Immature natural killer cell (primary cell): ENCODE results near the gene NUP35. TPM values are rescaled to one million over a fixed set of nuclear protein-coding genes. Genes with fewer than 3 reads are reported as not detected.
"Not testable (repeated sequence)": the region's sequence is repeated elsewhere in the genome, so short reads cannot be mapped to it uniquely, and the experiment has no call there.

Experiments
- DNase-seq, 3 donors: peaks; one replicate each; pipeline ENCODE4 v3.0.0; 2022; ENCODE audit warnings: mixed read lengths in 1 of 3
- H3K27ac Mint-ChIP-seq, 6 donors: one replicate each; pipeline ENCODE4 v1.8.0; 2020; ENCODE audit warnings: mixed read lengths in 6 of 6, mild to moderate bottlenecking in 5 of 6, inconsistent platforms in 4 of 6, moderate library complexity in 3 of 6
- H3K27me3 Mint-ChIP-seq, 3 donors: one replicate each; pipeline ENCODE4 v1.8.0; 2020 to 2021; ENCODE audit warnings: low read depth in 3 of 3, mild to moderate bottlenecking in 3 of 3, mixed read lengths in 3 of 3, moderate library complexity in 3 of 3, inconsistent platforms in 1 of 3
- H3K36me3 Mint-ChIP-seq, 3 donors: one replicate each; pipeline ENCODE4 v1.8.0; 2020; ENCODE audit warnings: mixed read lengths in 3 of 3, inconsistent platforms in 2 of 3, mild to moderate bottlenecking in 2 of 3
- H3K4me1 Mint-ChIP-seq, 2 donors: one replicate each; pipeline ENCODE4 v1.8.0; 2020; ENCODE audit warnings: inconsistent platforms in 2 of 2, mild to moderate bottlenecking in 2 of 2, mixed read lengths in 2 of 2, moderate library complexity in 1 of 2
- H3K4me3 Mint-ChIP-seq, 5 donors: one replicate each; pipeline ENCODE4 v1.8.0; 2020; ENCODE audit warnings: mild to moderate bottlenecking in 5 of 5, mixed read lengths in 5 of 5, inconsistent platforms in 3 of 5, moderate library complexity in 3 of 5
- H3K9me3 Mint-ChIP-seq, 6 donors: one replicate each; pipeline ENCODE4 v1.8.0; 2020; ENCODE audit warnings: mild to moderate bottlenecking in 6 of 6, mixed read lengths in 6 of 6, inconsistent platforms in 4 of 6, moderate library complexity in 3 of 6
- polyA plus RNA-seq, 3 donors: library from polyadenylated mRNA; unstranded; fragments of 300-500 nt; fragmentation: Illumina TruSeq; gene quantifications; one replicate each; pipeline ENCODE4 v1.2.3, GENCODE V29; 2021

The NUP35 gene
- polyA plus RNA-seq, 3 donors from 2014 or later: 2.4 to 6.1 (median 5.0) TPM

DNA sequence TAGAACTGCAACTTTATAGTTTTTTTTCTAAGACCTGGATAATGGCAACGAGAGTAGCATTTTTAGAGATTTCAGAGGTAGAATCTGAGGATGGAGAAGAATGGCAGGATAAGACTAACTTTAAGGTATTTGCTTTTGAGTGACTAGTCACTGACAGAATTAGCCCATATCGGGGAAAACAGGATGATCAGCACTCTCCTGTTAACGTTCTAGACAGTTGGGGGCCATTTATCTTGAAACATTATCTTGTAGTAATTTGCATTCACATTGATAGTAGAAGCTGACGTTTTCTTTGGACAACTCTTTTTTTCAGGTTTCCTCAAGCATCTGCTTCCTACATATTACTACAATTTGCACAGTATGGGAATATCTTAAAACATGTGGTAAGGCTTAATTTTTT is 32.9 kb downstream of the NUP35 start:
- H3K27ac Mint-ChIP-seq: no peak overlapping the region
- no peak overlapping the region for H3K4me3 Mint-ChIP-seq
- peaks cover 22 to 38% (median 34%) of the 10 kb centered on the region in 3 donors for H3K36me3 Mint-ChIP-seq
- DNase-seq: no peak
- H3K27me3 Mint-ChIP-seq: no peaks in the 10 kb centered on the region
- no peaks in the 10 kb centered on the region for H3K9me3 Mint-ChIP-seq
- H3K4me1 Mint-ChIP-seq: no peaks in the 10 kb centered on the region

GRCh38 chr2:183162362-183162761 is 38.1 kb downstream of the NUP35 start:
- Mint-ChIP-seq H3K27me3 (no peaks in the 10 kb centered on the region), H3K4me3 (no peak overlapping the region), H3K36me3 (peaks cover 21 to 41% (median 41%) of the 10 kb centered on the region in 3 donors), H3K4me1 (no peaks in the 10 kb centered on the region), H3K27ac (no peak overlapping the region), H3K9me3 (no peaks in the 10 kb centered on the region)
- DNase-seq: no peak

GRCh38 chr2:183163821-183164649 is 39.8 kb downstream of the NUP35 start:
- Mint-ChIP-seq H3K27me3 (no peaks in the 10 kb centered on the region), H3K9me3 (no peaks in the 10 kb centered on the region), H3K27ac (no peak overlapping the region), H3K4me3 (no peak overlapping the region), H3K4me1 (no peaks in the 10 kb centered on the region), H3K36me3 (peaks cover 21 to 41% (median 36%) of the 10 kb centered on the region in 3 donors)
- no peak for DNase-seq

DNA sequence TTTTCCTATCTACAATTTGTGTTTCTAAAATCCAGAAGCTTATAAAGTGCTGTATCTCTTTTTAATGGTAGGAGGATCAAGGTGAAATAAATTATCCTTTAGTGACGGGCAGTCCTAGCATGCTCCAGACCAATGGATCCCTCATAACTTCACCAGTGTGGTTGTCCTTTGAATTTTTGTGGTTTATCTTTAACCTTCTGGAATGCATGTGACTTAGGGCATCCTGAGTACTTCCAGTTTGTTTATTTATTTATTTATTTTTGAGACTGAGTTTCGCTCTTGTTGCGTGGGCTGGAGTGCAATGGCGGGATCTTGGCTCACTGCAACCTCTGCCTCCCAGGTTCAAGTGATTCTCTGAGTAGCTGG is 40.4 kb downstream of the NUP35 start:
- Mint-ChIP-seq H3K27ac (no peak overlapping the region), H3K9me3 (no peaks in the 10 kb centered on the region), H3K4me3 (no peak overlapping the region), H3K4me1 (no peaks in the 10 kb centered on the region), H3K36me3 (peaks cover 21 to 41% (median 38%) of the 10 kb centered on the region in 3 donors), H3K27me3 (no peaks in the 10 kb centered on the region)
- no peak for DNase-seq

- Mint-ChIP-seq H3K27ac (no peak overlapping the region), H3K36me3 (peaks cover 21 to 44% (median 36%) of the 10 kb centered on the region in 3 donors), H3K9me3 (no peaks in the 10 kb centered on the region)
Observed at GRCh38 chr2:183166210-183166609, 42.0 kb downstream of the NUP35 start.

GRCh38 chr2:183166976-183167375 is 42.7 kb downstream of the NUP35 start:
- not testable (repeated sequence) for DNase-seq, H3K9me3 Mint-ChIP-seq, H3K27me3 Mint-ChIP-seq, H3K4me1 Mint-ChIP-seq, H3K27ac Mint-ChIP-seq, H3K4me3 Mint-ChIP-seq
- H3K36me3 Mint-ChIP-seq: peaks cover 17 to 39% (median 30%) of the 10 kb centered on the region in 3 donors

More at GRCh38 chr2:183166210-183166609, 42.0 kb downstream of the NUP35 start:
- Mint-ChIP-seq H3K27me3 (no peaks in the 10 kb centered on the region), H3K4me1 (peaks cover 0 to 4% of the 10 kb centered on the region in 2 donors), H3K4me3 (no peak overlapping the region)
- no peak for DNase-seq

GRCh38 chr2:183172220-183172887 is 48.1 kb downstream of the NUP35 start:
- H3K27me3 Mint-ChIP-seq: peaks cover 0 to 3% (median 0%) of the 10 kb centered on the region in 3 donors
- peaks cover 19 to 46% (median 26%) of the 10 kb centered on the region in 3 donors for H3K36me3 Mint-ChIP-seq
- no peak for DNase-seq
- H3K9me3 Mint-ChIP-seq: peaks cover 0 to 16% (median 5%) of the 10 kb centered on the region in 6 donors
- H3K4me3 Mint-ChIP-seq: no peak overlapping the region
- H3K27ac Mint-ChIP-seq: no peak overlapping the region
- H3K4me1 Mint-ChIP-seq: peaks cover 0 to 7% of the 10 kb centered on the region in 2 donors

DNA sequence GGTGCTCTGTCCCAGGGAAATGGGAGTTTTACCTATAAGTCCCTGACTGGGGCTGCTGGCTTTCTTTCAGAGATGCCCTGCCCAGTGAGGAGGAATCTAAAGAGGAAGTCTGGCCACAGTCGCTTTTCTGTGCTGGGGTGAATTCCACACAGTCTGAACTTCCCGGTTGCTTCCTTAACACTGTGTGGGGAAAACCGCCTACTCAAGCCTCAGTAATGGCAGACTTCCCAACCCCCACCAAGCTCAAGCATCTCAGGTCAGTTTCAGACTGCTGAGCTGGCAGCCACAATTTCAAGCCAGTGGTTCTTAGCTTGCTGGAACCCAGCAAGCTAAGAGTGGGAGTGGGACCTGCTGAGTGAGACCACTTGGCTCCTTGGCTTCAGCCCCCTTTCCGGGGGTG is 54.9 kb downstream of the NUP35 start:
- Mint-ChIP-seq H3K4me3 (no peak overlapping the region), H3K27me3 (peaks cover 0 to 2% (median 0%) of the 10 kb centered on the region in 3 donors), H3K4me1 (peaks cover 0 to 5% of the 10 kb centered on the region in 2 donors), H3K27ac (no peak overlapping the region), H3K36me3 (peaks cover 50 to 72% (median 70%) of the 10 kb centered on the region in 3 donors), H3K9me3 (peaks cover 8 to 26% (median 18%) of the 10 kb centered on the region in 6 donors)
- no peak for DNase-seq

DNA sequence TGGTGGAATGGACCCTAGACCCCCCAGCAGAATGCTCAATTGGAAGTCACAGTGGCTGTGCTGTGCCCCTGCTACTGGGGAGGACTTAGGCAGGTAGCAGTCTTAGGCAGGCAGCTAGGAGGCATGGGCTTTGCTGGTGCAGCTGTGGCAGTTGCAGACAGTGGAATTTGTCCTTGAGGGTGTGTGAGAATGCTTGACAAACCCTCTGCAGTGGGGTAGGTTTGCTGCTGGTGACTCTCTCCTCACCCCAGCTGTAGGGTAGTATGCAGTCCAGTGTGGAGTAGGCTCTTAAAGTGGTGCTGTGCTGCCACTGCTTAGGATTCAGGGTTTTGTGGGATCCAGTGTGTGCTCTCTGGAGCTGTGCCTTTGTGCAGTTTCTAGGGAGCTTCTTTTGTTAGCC is 61.3 kb downstream of the NUP35 start:
- Mint-ChIP-seq H3K27ac (no peak overlapping the region), H3K9me3 (peaks cover 0 to 17% (median 11%) of the 10 kb centered on the region in 6 donors), H3K27me3 (no peaks in the 10 kb centered on the region), H3K4me1 (no peaks in the 10 kb centered on the region), H3K4me3 (no peak overlapping the region), H3K36me3 (peaks cover 57 to 80% (median 74%) of the 10 kb centered on the region in 3 donors)
- DNase-seq: no peak

DNA sequence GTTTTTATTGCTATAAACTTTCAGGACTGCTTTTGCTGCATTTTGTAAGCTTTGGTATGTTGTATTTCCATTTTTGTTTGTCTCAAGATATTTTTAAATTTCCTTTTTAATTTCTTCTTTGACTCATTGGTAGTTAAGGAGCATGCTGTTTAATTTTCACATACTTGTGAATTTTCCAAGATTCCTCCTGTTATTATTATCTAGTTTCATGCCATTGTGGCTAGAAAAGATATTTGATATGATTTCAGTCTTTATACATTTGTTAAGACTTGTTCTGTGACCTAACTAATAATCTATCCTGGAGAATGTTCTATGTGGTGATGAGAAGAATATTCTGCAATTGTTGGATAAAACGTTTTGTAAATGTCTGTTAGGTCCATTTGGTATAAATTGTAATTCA is 62.1 kb downstream of the NUP35 start:
- Mint-ChIP-seq H3K27me3 (no peaks in the 10 kb centered on the region), H3K9me3 (peaks cover 0 to 17% (median 11%) of the 10 kb centered on the region in 6 donors), H3K27ac (no peak overlapping the region), H3K36me3 (peaks cover 57 to 79% (median 67%) of the 10 kb centered on the region in 3 donors), H3K4me3 (no peak overlapping the region), H3K4me1 (no peaks in the 10 kb centered on the region)
- DNase-seq: no peak

DNA sequence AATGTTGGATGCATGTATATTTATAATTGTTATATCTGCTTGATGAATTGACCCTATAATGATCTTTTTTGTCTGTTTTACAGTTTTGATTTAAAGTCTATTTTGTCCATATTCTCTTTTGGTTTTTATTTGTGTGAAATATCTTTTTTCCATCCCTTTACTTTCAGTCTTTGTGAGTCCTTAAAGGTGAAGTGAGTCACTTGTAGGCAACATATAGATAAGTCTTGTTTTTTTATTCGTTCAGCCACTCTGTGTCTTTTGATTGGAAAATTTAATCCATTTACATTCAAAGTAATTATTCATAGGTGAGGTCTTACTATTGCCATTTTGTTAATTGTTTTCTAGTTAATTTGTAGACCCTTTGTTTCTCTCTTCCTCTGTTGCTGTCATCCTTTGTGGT is 62.5 kb downstream of the NUP35 start:
- Mint-ChIP-seq H3K36me3 (peaks cover 60 to 79% (median 67%) of the 10 kb centered on the region in 3 donors), H3K9me3 (peaks cover 0 to 17% (median 11%) of the 10 kb centered on the region in 6 donors), H3K27me3 (no peaks in the 10 kb centered on the region), H3K27ac (no peak overlapping the region), H3K4me3 (no peak overlapping the region), H3K4me1 (no peaks in the 10 kb centered on the region)
- DNase-seq: no peak

GRCh38 chr2:183192343-183192742 is 68.1 kb downstream of the NUP35 start:
- Mint-ChIP-seq H3K27me3 (no peaks in the 10 kb centered on the region), H3K36me3 (peaks cover 22 to 45% (median 44%) of the 10 kb centered on the region in 3 donors), H3K4me1 (no peaks in the 10 kb centered on the region), H3K27ac (no peak overlapping the region), H3K9me3 (no peaks in the 10 kb centered on the region), H3K4me3 (no peak overlapping the region)
- DNase-seq: no peak

- Mint-ChIP-seq H3K27ac (no peak overlapping the region), H3K4me1 (no peaks in the 10 kb centered on the region), H3K36me3 (peaks cover 23 to 44% (median 39%) of the 10 kb centered on the region in 3 donors), H3K27me3 (no peaks in the 10 kb centered on the region), H3K4me3 (no peak overlapping the region), H3K9me3 (no peaks in the 10 kb centered on the region)
- no peak for DNase-seq
Observed at GRCh38 chr2:183193904-183194303, 69.7 kb downstream of the NUP35 start.

DNA sequence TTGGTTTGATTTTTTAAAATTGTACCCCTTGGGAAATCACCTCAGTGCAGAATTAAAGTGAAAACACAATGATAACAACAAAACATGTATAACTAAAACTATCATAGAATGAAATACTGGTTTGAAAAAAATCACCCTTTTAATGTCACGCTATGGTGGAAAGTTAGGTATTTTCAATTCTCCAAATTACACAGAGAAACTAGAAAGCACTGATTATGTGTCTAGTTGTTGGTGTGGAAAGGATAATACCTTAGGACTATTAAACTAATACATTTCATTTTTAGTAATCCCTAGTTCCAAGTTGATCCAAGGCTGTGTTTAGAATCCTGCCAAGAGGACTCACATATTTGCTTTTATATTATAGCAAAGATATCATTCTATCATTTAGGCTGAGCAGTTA is 71.2 kb downstream of the NUP35 start:
- DNase-seq: no peak
- Mint-ChIP-seq H3K4me1 (no peaks in the 10 kb centered on the region), H3K9me3 (no peaks in the 10 kb centered on the region), H3K27ac (no peak overlapping the region), H3K4me3 (no peak overlapping the region), H3K36me3 (peaks cover 18 to 50% (median 30%) of the 10 kb centered on the region in 3 donors), H3K27me3 (no peaks in the 10 kb centered on the region)
